ENCODE results near the gene DNAJC13. TPM values are rescaled to one million over a fixed set of nuclear protein-coding genes. Genes with fewer than 3 reads are reported as not detected.
A peak's percentile ranks its signal among the peaks of the same experiment; 100 is the strongest.
"Not testable (repeated sequence)": the region's sequence is repeated elsewhere in the genome, so short reads cannot be mapped to it uniquely, and the experiment has no call there.

DNAJC13 gene
- total RNA-seq, 1 experiment from 2014 or later: 28.5 TPM

GRCh38 chr3:132386259-132386658 is 31.0 kb upstream of the DNAJC13 start (continued):
- no peak for TF ChIP-seq ATF3 (CRISPR knock-in tag; conservative IDR thresholded peaks at IDR 0.05)
- TF ChIP-seq HMGXB4 (CRISPR knock-in tag; IDR thresholded peaks at IDR 0.05): no peak
- TF ChIP-seq FOXP1 (CRISPR knock-in tag; IDR thresholded peaks at IDR 0.05; ENCODE audit: borderline replicate concordance): no peak
- no peak for TF ChIP-seq ZNF416 (CRISPR knock-in tag; IDR thresholded peaks at IDR 0.05)

- POLR2A ChIA-PET; ATAC-seq; DNase-seq (ENCODE audit: low spot score); H3K4me3 Mint-ChIP-seq; H3K27ac Mint-ChIP-seq; H3K27me3 Mint-ChIP-seq (ENCODE audit: low read depth); CTCF ChIA-PET: not testable (repeated sequence)
- H3K4me1 Mint-ChIP-seq: peaks cover 12% of the 10 kb centered on the region
- H3K9me3 Mint-ChIP-seq: peaks cover 12% of the 10 kb centered on the region
- H3K36me3 Mint-ChIP-seq: peaks cover 16% of the 10 kb centered on the region
Observed at GRCh38 chr3:132392675-132393074, 24.6 kb upstream of the DNAJC13 start.

GRCh38 chr3:132394320-132394719 is 23.0 kb upstream of the DNAJC13 start:
- peaks cover 16% of the 10 kb centered on the region for H3K36me3 Mint-ChIP-seq
- H3K27me3 Mint-ChIP-seq (ENCODE audit: low read depth): no peaks in the 10 kb centered on the region

More at GRCh38 chr3:132394320-132394719, 23.0 kb upstream of the DNAJC13 start:
- DNase-seq (ENCODE audit: low spot score): no peak
- POLR2A ChIA-PET: no interaction called here
- CTCF ChIA-PET: interaction anchor here (1.5 to 9.3 kb wide), 2 partner anchors 13 to 43 kb away, joined by 4 to 185 read pairs; no protein-coding TSS in a partner anchor
- Mint-ChIP-seq H3K4me1 (peaks cover 14% of the 10 kb centered on the region), H3K27ac (0 out of 2 replicates have a peak overlapping the region, but pooled peaks have one; percentile 14), H3K4me3 (no peak overlapping the region), H3K9me3 (peaks cover 12% of the 10 kb centered on the region)
- no peak for ATAC-seq
- TF ChIP-seq AR (CRISPR knock-in tag; IDR thresholded peaks at IDR 0.05) (no peak), NR1H2 (CRISPR knock-in tag; IDR thresholded peaks at IDR 0.05) (no peak), CREB1 (CRISPR knock-in tag; IDR thresholded peaks at IDR 0.05) (no peak), NR2C2 (CRISPR knock-in tag; IDR thresholded peaks at IDR 0.05) (no peak), NFE2L1 (CRISPR knock-in tag; IDR thresholded peaks at IDR 0.05) (no peak), IRF1 (CRISPR knock-in tag; IDR thresholded peaks at IDR 0.05) (no peak), ESRRA (CRISPR knock-in tag; IDR thresholded peaks at IDR 0.05; ENCODE audit: borderline replicate concordance) (no peak), USF1 (CRISPR knock-in tag; IDR thresholded peaks at IDR 0.05) (no peak), CBFB (CRISPR knock-in tag; IDR thresholded peaks at IDR 0.05; ENCODE audit: low read depth) (no peak), GABPB1 (CRISPR knock-in tag; IDR thresholded peaks at IDR 0.05) (no peak), USF2 (CRISPR knock-in tag; IDR thresholded peaks at IDR 0.05) (no peak), GTF2I (CRISPR knock-in tag; conservative IDR thresholded peaks at IDR 0.05) (no peak), GRHL2 (CRISPR knock-in tag; IDR thresholded peaks at IDR 0.05; ENCODE audit: insufficient replicate concordance, severe bottlenecking) (no peak), CDX4 (CRISPR knock-in tag; IDR thresholded peaks at IDR 0.05; ENCODE audit: borderline replicate concordance) (no peak), JUN (CRISPR knock-in tag; IDR thresholded peaks at IDR 0.05) (no peak), NR3C1 (CRISPR knock-in tag; conservative IDR thresholded peaks at IDR 0.05; ENCODE audit: low read depth) (no peak), IRF2 (CRISPR knock-in tag; IDR thresholded peaks at IDR 0.05; ENCODE audit: borderline replicate concordance, low read depth) (no peak), TP53 (CRISPR knock-in tag; IDR thresholded peaks at IDR 0.05) (no peak)
